Vagina (tissue), 2 donors: Measurements from ENCODE around the gene DHX35. TPM values are rescaled to one million over a fixed set of nuclear protein-coding genes. Genes with fewer than 3 reads are reported as not detected.

Experiments used
- DNase-seq, 2 donors: peaks; one replicate each; pipeline ENCODE4 v3.0.0-alpha.2; 2017; ENCODE audit errors: extremely low spot score in 2 of 2
- H3K27ac ChIP-seq: fragments of 200-600 bp; sonication (generic); one replicate; pipeline ENCODE4 v1.5.1; 2019
- H3K27me3 ChIP-seq: fragments of 200-600 bp; sonication (generic); one replicate; pipeline ENCODE4 v1.5.1; 2019
- H3K36me3 ChIP-seq, 2 donors: fragments of 200-600 bp; sonication (generic); one replicate each; pipeline ENCODE4 v1.5.1; 2017 to 2019
- H3K4me1 ChIP-seq: fragments of 200-600 bp; sonication (generic); one replicate; pipeline ENCODE4 v1.5.1; 2019
- H3K4me3 ChIP-seq, 2 donors: fragments of 200-600 bp; sonication (generic); 1 replicate in 1 of 2; 2 replicates in 1 of 2; pipeline ENCODE4 v1.5.1; 2016 to 2019
- H3K9me3 ChIP-seq: fragments of 200-600 bp; sonication (generic); one replicate; pipeline ENCODE4 v1.5.1; 2019
- POLR2A ChIP-seq, 2 donors: fragments of 450-650 bp; IDR thresholded peaks; one replicate each; pipeline ENCODE4 v1.6.1; 2017; ENCODE audit warnings: antibody characterized with exemption in 2 of 2, mild to moderate bottlenecking in 2 of 2, moderate library complexity in 2 of 2
- POLR2AphosphoS5 ChIP-seq, 2 donors: sonication (generic); formaldehyde crosslinking; IDR thresholded peaks; one replicate each; pipeline ENCODE4 v1.9.0; 2017; ENCODE audit warnings: antibody characterized with exemption in 2 of 2, mild to moderate bottlenecking in 2 of 2, low read depth in 1 of 2; ENCODE audit not compliant: insufficient read depth in 1 of 2
- intact Hi-C: fragments of 100-400 bp; cut with DNase I; formaldehyde crosslinking; loops from one replicate; pipeline ENCODE4 v1.15.1; 2023
- small RNA-seq: library from RNA; depleted of rRNA; stranded (forward); fragments of <200 nt; gene quantifications from one replicate; pipeline ENCODE3, GENCODE V24; 2016
- total RNA-seq: library from RNA; depleted of rRNA; stranded (reverse); fragments of >200 nt; gene quantifications from one replicate; pipeline ENCODE4 v1.2.3, GENCODE V29; 2016
- TF ChIP-seq, protein P1 (sequence below), 3 experiments: fragments of 450-650 bp in 2 of 3; fragments of 200-600 bp in 1 of 3; sonication (generic) in 1 of 3; IDR thresholded peaks; one replicate each; pipeline ENCODE4 v1.5.1; 2017 to 2019; ENCODE audit warnings: antibody characterized with exemption in 3 of 3, mild to moderate bottlenecking in 2 of 3, moderate library complexity in 2 of 3

The DHX35 gene
- total RNA-seq, 1 donor from 2014 or later: 13.0 TPM

GRCh38 chr20:39081255-39081654 is 119.1 kb downstream of the DHX35 start:
- DNase-seq: no peak
- Histone ChIP-seq H3K27ac (no peak overlapping the region), H3K27me3 (no peaks in the 10 kb centered on the region), H3K4me1 (no peaks in the 10 kb centered on the region), H3K9me3 (no peaks in the 10 kb centered on the region), H3K36me3 (no peaks in the 10 kb centered on the region), H3K4me3 (no peak overlapping the region)
- intact Hi-C loops: no loop called here
- TF ChIP-seq, protein P1, sequence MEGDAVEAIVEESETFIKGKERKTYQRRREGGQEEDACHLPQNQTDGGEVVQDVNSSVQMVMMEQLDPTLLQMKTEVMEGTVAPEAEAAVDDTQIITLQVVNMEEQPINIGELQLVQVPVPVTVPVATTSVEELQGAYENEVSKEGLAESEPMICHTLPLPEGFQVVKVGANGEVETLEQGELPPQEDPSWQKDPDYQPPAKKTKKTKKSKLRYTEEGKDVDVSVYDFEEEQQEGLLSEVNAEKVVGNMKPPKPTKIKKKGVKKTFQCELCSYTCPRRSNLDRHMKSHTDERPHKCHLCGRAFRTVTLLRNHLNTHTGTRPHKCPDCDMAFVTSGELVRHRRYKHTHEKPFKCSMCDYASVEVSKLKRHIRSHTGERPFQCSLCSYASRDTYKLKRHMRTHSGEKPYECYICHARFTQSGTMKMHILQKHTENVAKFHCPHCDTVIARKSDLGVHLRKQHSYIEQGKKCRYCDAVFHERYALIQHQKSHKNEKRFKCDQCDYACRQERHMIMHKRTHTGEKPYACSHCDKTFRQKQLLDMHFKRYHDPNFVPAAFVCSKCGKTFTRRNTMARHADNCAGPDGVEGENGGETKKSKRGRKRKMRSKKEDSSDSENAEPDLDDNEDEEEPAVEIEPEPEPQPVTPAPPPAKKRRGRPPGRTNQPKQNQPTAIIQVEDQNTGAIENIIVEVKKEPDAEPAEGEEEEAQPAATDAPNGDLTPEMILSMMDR (IDR thresholded peaks at IDR 0.05): peak; percentile 77 to 82 (median 77)
- TF ChIP-seq POLR2A (IDR thresholded peaks at IDR 0.05) (no peak), POLR2AphosphoS5 (IDR thresholded peaks at IDR 0.05; ENCODE audit: insufficient read depth in 1 of 2, low read depth in 1 of 2) (peak in 1 of 2 donors; percentile 28)

GRCh38 chr20:39082622-39083398 is 120.7 kb downstream of the DHX35 start:
- Histone ChIP-seq H3K27ac (no peak overlapping the region), H3K4me3 (no peak overlapping the region), H3K9me3 (no peaks in the 10 kb centered on the region), H3K4me1 (no peaks in the 10 kb centered on the region), H3K36me3 (no peaks in the 10 kb centered on the region), H3K27me3 (no peaks in the 10 kb centered on the region)
- no peak for DNase-seq
- intact Hi-C loops: no loop called here
- TF ChIP-seq, protein P1 (IDR thresholded peaks at IDR 0.05): no peak
- TF ChIP-seq POLR2AphosphoS5 (IDR thresholded peaks at IDR 0.05; ENCODE audit: insufficient read depth in 1 of 2, low read depth in 1 of 2): no peak
- no peak for TF ChIP-seq POLR2A (IDR thresholded peaks at IDR 0.05)

GRCh38 chr20:39083761-39084160 is 121.6 kb downstream of the DHX35 start:
- Histone ChIP-seq H3K27ac (no peak overlapping the region), H3K36me3 (no peaks in the 10 kb centered on the region), H3K27me3 (no peaks in the 10 kb centered on the region), H3K4me3 (no peak overlapping the region), H3K9me3 (no peaks in the 10 kb centered on the region), H3K4me1 (no peaks in the 10 kb centered on the region)
- TF ChIP-seq POLR2AphosphoS5 (IDR thresholded peaks at IDR 0.05; ENCODE audit: insufficient read depth in 1 of 2, low read depth in 1 of 2) (no peak), POLR2A (IDR thresholded peaks at IDR 0.05) (no peak)
- TF ChIP-seq, protein P1 (IDR thresholded peaks at IDR 0.05): no peak
- intact Hi-C loops: no loop called here
- DNase-seq: no peak

GRCh38 chr20:39089029-39089428 is 126.9 kb downstream of the DHX35 start:
- H3K36me3 ChIP-seq: no peaks in the 10 kb centered on the region
- no peak overlapping the region for H3K27ac ChIP-seq
- H3K4me3 ChIP-seq: no peak overlapping the region
- no peaks in the 10 kb centered on the region for H3K27me3 ChIP-seq
- intact Hi-C loops: no loop called here
- H3K9me3 ChIP-seq: no peaks in the 10 kb centered on the region
- TF ChIP-seq POLR2AphosphoS5 (IDR thresholded peaks at IDR 0.05; ENCODE audit: insufficient read depth in 1 of 2, low read depth in 1 of 2) (no peak), POLR2A (IDR thresholded peaks at IDR 0.05) (no peak)
- TF ChIP-seq, protein P1 (IDR thresholded peaks at IDR 0.05): no peak
- no peaks in the 10 kb centered on the region for H3K4me1 ChIP-seq
- DNase-seq: no peak

Small RNA genes lying within 50 kb of the gene (small RNA-seq; reads per million reads assigned to genes)
- gene AL023803.1: not detected

Other genes starting within 250 kb of the DHX35 start
- gene SLC32A1, start 237.9 kb upstream of the DHX35 start, total RNA-seq: not detected
- 18.4 TPM for gene ACTR5, start 213.9 kb upstream of the DHX35 start, total RNA-seq
- gene PPP1R16B, start 156.6 kb upstream of the DHX35 start, total RNA-seq: 6.4 TPM
- gene FAM83D, start 35.9 kb upstream of the DHX35 start, total RNA-seq: 20.4 TPM